Psoas muscle (tissue), 8 donors: ENCODE results near the gene CD300LF. TPM values are rescaled to one million over a fixed set of nuclear protein-coding genes. Genes with fewer than 3 reads are reported as not detected.

Experiments
- ATAC-seq, 4 donors: fragments of 200-7000 bp; cut with Tn5 transposase; one replicate each; pipeline ENCODE4 v1.9.1; 2020; ENCODE audit warnings: moderate library complexity in 3 of 4, mild to moderate bottlenecking in 2 of 4
- DNase-seq, 2 donors: peaks; one replicate each; pipeline ENCODE4 v3.0.0-alpha.2; 2020
- H3K27ac ChIP-seq: fragments of 200-600 bp; one replicate; pipeline ENCODE4 v1.8.0; 2022
- H3K27me3 ChIP-seq, 3 donors: fragments of 200-600 bp in 1 of 3; one replicate each; pipeline versions ENCODE4 v1.6.1 to v1.8.0; 2013 to 2022; ENCODE audit warnings: low read length in 2 of 3, mild to moderate bottlenecking in 2 of 3, moderate library complexity in 1 of 3; ENCODE audit not compliant: insufficient read depth in 3 of 3
- H3K36me3 ChIP-seq, 2 donors: fragments of 200-600 bp in 1 of 2; one replicate each; pipeline versions ENCODE4 v1.6.1 to v1.8.0; 2013 to 2022; ENCODE audit warnings: low read depth in 1 of 2, mild to moderate bottlenecking in 1 of 2, moderate library complexity in 1 of 2; ENCODE audit not compliant: insufficient read depth in 1 of 2
- H3K4me1 ChIP-seq: fragments of 200-600 bp; one replicate; pipeline ENCODE4 v1.8.0; 2022
- H3K4me3 ChIP-seq: fragments of 200-600 bp; one replicate; pipeline ENCODE4 v1.8.0; 2022; ENCODE audit warnings: mild to moderate bottlenecking
- H3K9me3 ChIP-seq: fragments of 200-600 bp; one replicate; pipeline ENCODE4 v1.8.0; 2022
- CTCF ChIP-seq: fragments of 200-600 bp; IDR thresholded peaks from one replicate; pipeline ENCODE4 v1.8.0; 2022; ENCODE audit warnings: antibody characterized with exemption
- WGBS, 3 donors: extraction: QIAGEN DNeasy Blood & Tissue Kit; methylation state at CpG; one replicate each; pipeline versions ENCODE4 v1.1.6 to v1.1.7; 2013; 5-methylcytosine and 5-hydroxymethylcytosine counted together
- intact Hi-C, 2 donors: fragments of 100-400 bp; cut with DNase I; formaldehyde crosslinking; loops; one replicate each; pipeline versions ENCODE4 v1.11.0 to v1.14.2; 2022
- polyA plus RNA-seq, 3 donors: library from polyadenylated mRNA; stranded (reverse); fragments of 200-250 nt; gene quantifications; one replicate each; pipeline ENCODE4 v1.2.3, GENCODE V29; 2013
- total RNA-seq, 4 donors: library from RNA; stranded (reverse); fragmentation: NEBNext Ultra II Directional in 2 of 4; extraction: Animal tissue kit (Norgen Biotek cat#: 25700) in 2 of 4; gene quantifications; one replicate each; pipeline versions ENCODE4 v1.2.1 to v1.2.4, GENCODE V29; 2021 to 2023
- donor health status: healthy with polysubstance abuse.
- donor health status: DM: no; HTN: no; CAD: no; lungs with moderate emphysema.
- donor health status: Bipolar disorder and iron deficiency.
- donor health status: healthy.
- donor health status: DM: yes; HTN: yes; CAD: no.
- donor health status: DM: no; HTN: no; CAD: no.
- donor health status: DM: no; HTN: no; CAD: no.
- donor health status: DM: yes; HTN: yes; CAD: no.

CD300LF gene
- total and polyA plus RNA-seq, 7 donors = 0.09 to 0.39 (median 0.24) TPM; not detected in 3

GRCh38 chr17:74697515-74697914 lies 15.2 kb downstream of the CD300LF start:
- H3K4me1 ChIP-seq = no peaks in the 10 kb centered on the region
- intact Hi-C loops = no loop called here
- H3K36me3 ChIP-seq = no peaks in the 10 kb centered on the region
- no peak overlapping the region for H3K27ac ChIP-seq
- DNase-seq (no peak), ATAC-seq (no peak)
- peaks cover 0 to 20% (median 4%) of the 10 kb centered on the region in 3 donors for H3K27me3 ChIP-seq
- no peak overlapping the region for H3K4me3 ChIP-seq
- no peak for TF ChIP-seq CTCF
- 81 to 86% (median 81%) methylated on average over 2 of the region's 2 CpGs for WGBS, 3 donors
- no peaks in the 10 kb centered on the region for H3K9me3 ChIP-seq

GRCh38 chr17:74695629-74696028 lies 17.1 kb downstream of the CD300LF start:
- intact Hi-C loops = no loop called here
- peaks cover 0 to 25% (median 4%) of the 10 kb centered on the region in 3 donors for H3K27me3 ChIP-seq
- no peak for DNase-seq
- no peaks in the 10 kb centered on the region for H3K36me3 ChIP-seq
- H3K27ac ChIP-seq = no peak overlapping the region
- TF ChIP-seq CTCF = no peak
- no peaks in the 10 kb centered on the region for H3K4me1 ChIP-seq
- 76 to 82% (median 77%) methylated on average over 11 of the region's 11 CpGs for WGBS, 3 donors
- H3K9me3 ChIP-seq = no peaks in the 10 kb centered on the region
- no peak overlapping the region for H3K4me3 ChIP-seq
- no peak for ATAC-seq

- H3K4me3 ChIP-seq = no peak overlapping the region
- peaks cover 0 to 25% (median 4%) of the 10 kb centered on the region in 3 donors for H3K27me3 ChIP-seq
- H3K4me1 ChIP-seq = no peaks in the 10 kb centered on the region
- TF ChIP-seq CTCF = no peak
- H3K36me3 ChIP-seq = no peaks in the 10 kb centered on the region
- no peak for DNase-seq
- H3K27ac ChIP-seq = no peak overlapping the region
- no peaks in the 10 kb centered on the region for H3K9me3 ChIP-seq
- 69 to 77% (median 70%) methylated on average over 4 of the region's 4 CpGs for WGBS, 3 donors
- intact Hi-C loops = no loop called here
- ATAC-seq = no peak
These were observed 18.6 kb downstream of the CD300LF start for GRCh38 chr17:74694081-74694480.

GRCh38 chr17:74691151-74691550 lies 21.6 kb downstream of the CD300LF start:
- ATAC-seq (no peak), DNase-seq (no peak)
- whole genome bisulfite sequencing, 3 donors = 59 to 70% (median 61%) methylated on average over 8 of the region's 8 CpGs
- H3K4me3 ChIP-seq = no peak overlapping the region
- peaks cover 0 to 25% (median 2%) of the 10 kb centered on the region in 3 donors for H3K27me3 ChIP-seq
- H3K27ac ChIP-seq = no peak overlapping the region
- no peaks in the 10 kb centered on the region for H3K4me1 ChIP-seq
- TF ChIP-seq CTCF = no peak
- H3K36me3 ChIP-seq = no peaks in the 10 kb centered on the region
- no peaks in the 10 kb centered on the region for H3K9me3 ChIP-seq
- intact Hi-C loops = no loop called here

- no peaks in the 10 kb centered on the region for H3K4me1 ChIP-seq
- DNase-seq (no peak), ATAC-seq (peak in 2 of 4 donors; percentile 40 to 45)
- WGBS, 3 donors = 71 to 74% (median 72%) methylated on average over 6 of the region's 6 CpGs
- TF ChIP-seq CTCF = no peak
- peaks cover 0 to 23% (median 2%) of the 10 kb centered on the region in 3 donors for H3K27me3 ChIP-seq
- H3K27ac ChIP-seq = no peak overlapping the region
- H3K9me3 ChIP-seq = no peaks in the 10 kb centered on the region
- no peak overlapping the region for H3K4me3 ChIP-seq
- intact Hi-C loops = no loop called here
- no peaks in the 10 kb centered on the region for H3K36me3 ChIP-seq
These were observed 22.3 kb downstream of the CD300LF start for GRCh38 chr17:74690409-74690825.
